ENCODE measurements around the gene P4HA3. TPM values are rescaled to one million over a fixed set of nuclear protein-coding genes. Genes with fewer than 3 reads are reported as not detected.

The P4HA3 gene
- total RNA-seq, 4 donors from 2014 or later: 1.4 TPM; not detected in 3

- peaks cover 0 to 11% (median 0%) of the 10 kb centered on the region in 4 donors for H3K4me1 ChIP-seq
- no peak overlapping the region for H3K4me3 ChIP-seq
- peak; percentile 78 to 88 (median 86) for TF ChIP-seq CTCF (IDR thresholded peaks at IDR 0.05)
- TF ChIP-seq POLR2A (IDR thresholded peaks at IDR 0.05): no peak
- peak in 1 of 2 donors; percentile 20 for TF ChIP-seq EP300 (IDR thresholded peaks at IDR 0.05)
- no peaks in the 10 kb centered on the region for H3K27me3 ChIP-seq
- 47 to 52% methylated on average over 5 of the region's 5 CpGs for WGBS, 2 donors
- peak in 1 of 2 donors; percentile 53 for DNase-seq (ENCODE audit: low spot score in 2 of 2)
- no peak overlapping the region for H3K27ac ChIP-seq
- no peaks in the 10 kb centered on the region for H3K9me3 ChIP-seq
- H3K36me3 ChIP-seq: peaks cover 0 to 48% (median 3%) of the 10 kb centered on the region in 3 donors
Measured at GRCh38 chr11:74255741-74256375, 55.6 kb downstream of the P4HA3 start.

- 84 to 88% methylated on average over 8 of the region's 8 CpGs for WGBS, 2 donors
- DNase-seq (ENCODE audit: low spot score in 2 of 2): no peak
- H3K36me3 ChIP-seq: peaks cover 0 to 72% (median 4%) of the 10 kb centered on the region in 3 donors
Measured at GRCh38 chr11:74253361-74253760, 58.1 kb downstream of the P4HA3 start.

GRCh38 chr11:74249496-74249895 is 61.9 kb downstream of the P4HA3 start:
- Histone ChIP-seq H3K4me1 (no peaks in the 10 kb centered on the region), H3K4me3 (no peak overlapping the region), H3K27me3 (no peaks in the 10 kb centered on the region), H3K27ac (no peak overlapping the region), H3K36me3 (peaks cover 0 to 87% (median 10%) of the 10 kb centered on the region in 3 donors), H3K9me3 (no peaks in the 10 kb centered on the region)
- TF ChIP-seq CTCF (IDR thresholded peaks at IDR 0.05) (no peak), EP300 (IDR thresholded peaks at IDR 0.05) (no peak), POLR2A (IDR thresholded peaks at IDR 0.05) (no peak)
- no peak for DNase-seq (ENCODE audit: low spot score in 2 of 2)
- 92 to 93% methylated on average over 2 of the region's 2 CpGs for WGBS, 2 donors

More at GRCh38 chr11:74253361-74253760, 58.1 kb downstream of the P4HA3 start:
- H3K27me3 ChIP-seq: no peaks in the 10 kb centered on the region
- peaks cover 0 to 9% (median 0%) of the 10 kb centered on the region in 4 donors for H3K4me1 ChIP-seq
- no peaks in the 10 kb centered on the region for H3K9me3 ChIP-seq
- H3K27ac ChIP-seq: no peak overlapping the region
- no peak for TF ChIP-seq EP300 (IDR thresholded peaks at IDR 0.05)
- no peak for TF ChIP-seq POLR2A (IDR thresholded peaks at IDR 0.05)
- no peak overlapping the region for H3K4me3 ChIP-seq

GRCh38 chr11:74248469-74248868 is 63.0 kb downstream of the P4HA3 start:
- DNase-seq (ENCODE audit: low spot score in 2 of 2): no peak
- Histone ChIP-seq H3K4me1 (no peaks in the 10 kb centered on the region), H3K9me3 (no peaks in the 10 kb centered on the region), H3K4me3 (no peak overlapping the region), H3K36me3 (peaks cover 0 to 81% (median 10%) of the 10 kb centered on the region in 3 donors), H3K27ac (no peak overlapping the region), H3K27me3 (no peaks in the 10 kb centered on the region)
- TF ChIP-seq POLR2A (IDR thresholded peaks at IDR 0.05) (no peak), EP300 (IDR thresholded peaks at IDR 0.05) (no peak), CTCF (IDR thresholded peaks at IDR 0.05) (no peak)
- 89 to 93% methylated on average over 1 of the region's 1 CpG for WGBS, 2 donors

- H3K27ac ChIP-seq: no peak overlapping the region
- WGBS, 2 donors: 70 to 88% methylated on average over 1 of the region's 1 CpG
- no peak overlapping the region for H3K4me3 ChIP-seq
- no peaks in the 10 kb centered on the region for H3K9me3 ChIP-seq
- no peaks in the 10 kb centered on the region for H3K4me1 ChIP-seq
- peaks cover 0 to 71% (median 0%) of the 10 kb centered on the region in 3 donors for H3K36me3 ChIP-seq
- no peak for TF ChIP-seq CTCF (IDR thresholded peaks at IDR 0.05)
- TF ChIP-seq POLR2A (IDR thresholded peaks at IDR 0.05): no peak
- H3K27me3 ChIP-seq: no peaks in the 10 kb centered on the region
- DNase-seq (ENCODE audit: low spot score in 2 of 2): no peak
Measured at GRCh38 chr11:74238243-74238642, 73.2 kb downstream of the P4HA3 start.
